ENCODE measurements around the gene PDE2A.
A peak's percentile ranks its signal among the peaks of the same experiment; 100 is the strongest.
"Not testable (repeated sequence)": the region's sequence is repeated elsewhere in the genome, so short reads cannot be mapped to it uniquely, and the experiment has no call there.

The PDE2A gene

DNA sequence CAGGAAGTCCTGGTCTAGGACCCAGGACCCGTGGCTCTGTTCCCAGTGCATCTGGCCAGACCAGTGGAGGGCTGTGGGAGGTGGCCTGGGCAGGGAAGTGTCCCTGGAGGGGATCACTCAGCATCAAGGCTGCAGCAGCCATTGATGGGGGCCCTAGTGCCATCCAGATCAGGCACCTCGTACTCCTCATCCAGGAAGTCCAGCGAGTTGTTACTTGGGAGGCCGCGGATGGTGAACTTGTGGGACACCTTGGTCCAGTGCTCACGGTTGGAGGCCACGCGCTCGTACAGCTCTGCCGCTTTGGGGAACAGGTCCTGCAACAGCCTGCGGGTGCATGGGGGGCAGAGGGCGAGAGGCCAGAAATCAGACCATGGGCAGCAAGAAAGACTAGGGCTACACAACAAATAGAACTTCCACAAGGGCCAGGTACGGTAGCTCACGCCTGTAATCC lies 96.9 kb downstream of the PDE2A start:
- no peak for DNase-seq (ENCODE audit: low read depth, low spot score)

DNA sequence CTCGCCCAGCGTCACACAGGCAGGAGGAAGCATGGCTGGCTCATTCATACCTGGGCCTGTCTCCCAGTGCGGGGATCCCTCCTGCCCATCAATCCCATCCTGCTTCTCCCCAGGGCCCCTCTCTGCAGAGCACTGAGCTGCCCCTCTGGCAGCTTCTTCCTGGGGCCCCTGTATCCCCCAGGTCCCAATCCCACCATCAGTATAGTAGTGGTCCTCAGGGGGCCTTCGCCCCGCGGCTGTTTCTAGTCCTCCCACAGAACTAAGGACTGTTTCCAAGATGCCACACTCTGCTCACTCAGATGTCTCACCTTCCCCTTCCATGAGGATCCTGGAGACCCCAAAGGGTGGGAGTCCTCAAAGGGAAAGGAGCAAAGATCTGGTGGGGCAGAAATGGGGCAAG lies 97.6 kb downstream of the PDE2A start:
- DNase-seq (ENCODE audit: low read depth, low spot score): no peak

DNA sequence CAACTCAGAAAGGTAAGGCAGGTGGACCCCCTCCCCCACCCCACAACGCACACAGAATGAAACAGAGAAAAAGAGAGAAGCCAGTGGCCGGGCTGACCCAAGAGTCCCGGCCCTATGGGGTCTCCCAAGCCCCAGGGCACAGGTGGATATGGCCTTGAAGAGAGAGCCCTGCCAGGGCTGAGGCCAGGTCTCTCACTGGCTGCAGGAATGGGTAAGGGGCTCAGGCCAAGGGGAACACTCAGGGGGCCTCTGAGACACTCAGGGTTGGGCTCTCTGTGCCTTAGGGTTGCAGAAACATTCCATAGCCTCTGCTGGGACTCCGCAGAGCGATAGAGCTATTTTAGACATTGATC lies 98.0 kb downstream of the PDE2A start:
- no peak for DNase-seq (ENCODE audit: low read depth, low spot score)

DNA sequence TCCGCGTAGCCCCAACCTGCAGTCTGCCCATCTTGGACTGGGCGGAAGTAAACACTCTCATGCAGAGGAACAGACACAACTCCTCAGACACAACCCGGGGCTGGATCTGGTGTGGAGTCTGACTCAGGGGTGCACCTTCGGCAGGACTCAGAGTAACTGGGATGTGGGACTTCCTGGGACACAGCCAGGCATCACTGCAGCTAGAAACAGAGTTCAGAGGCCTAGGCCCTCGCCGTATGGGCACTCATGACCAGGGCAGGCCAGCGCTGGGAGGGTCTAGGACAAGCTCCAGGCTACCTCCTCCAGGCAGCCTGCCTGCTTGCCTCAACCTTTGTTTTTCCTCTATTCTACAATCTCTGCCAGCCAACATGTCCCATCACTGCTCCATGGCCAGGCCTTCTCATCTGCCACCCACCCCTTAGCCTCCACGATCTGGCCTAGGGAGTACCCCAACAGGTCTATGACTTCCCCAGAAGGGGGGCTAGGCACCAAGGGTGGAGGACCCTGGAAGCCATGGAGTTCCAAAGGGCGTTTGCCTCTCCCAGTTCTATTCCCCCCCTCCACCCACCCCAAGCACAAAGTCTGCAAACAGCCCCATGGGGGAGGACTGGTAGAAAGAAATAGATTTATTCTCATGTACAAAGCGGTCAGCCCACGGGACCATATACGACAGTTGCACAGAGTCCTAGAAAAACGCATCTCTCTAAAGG lies 98.5 kb downstream of the PDE2A start:
- DNase-seq (ENCODE audit: low read depth, low spot score): no peak

DNA sequence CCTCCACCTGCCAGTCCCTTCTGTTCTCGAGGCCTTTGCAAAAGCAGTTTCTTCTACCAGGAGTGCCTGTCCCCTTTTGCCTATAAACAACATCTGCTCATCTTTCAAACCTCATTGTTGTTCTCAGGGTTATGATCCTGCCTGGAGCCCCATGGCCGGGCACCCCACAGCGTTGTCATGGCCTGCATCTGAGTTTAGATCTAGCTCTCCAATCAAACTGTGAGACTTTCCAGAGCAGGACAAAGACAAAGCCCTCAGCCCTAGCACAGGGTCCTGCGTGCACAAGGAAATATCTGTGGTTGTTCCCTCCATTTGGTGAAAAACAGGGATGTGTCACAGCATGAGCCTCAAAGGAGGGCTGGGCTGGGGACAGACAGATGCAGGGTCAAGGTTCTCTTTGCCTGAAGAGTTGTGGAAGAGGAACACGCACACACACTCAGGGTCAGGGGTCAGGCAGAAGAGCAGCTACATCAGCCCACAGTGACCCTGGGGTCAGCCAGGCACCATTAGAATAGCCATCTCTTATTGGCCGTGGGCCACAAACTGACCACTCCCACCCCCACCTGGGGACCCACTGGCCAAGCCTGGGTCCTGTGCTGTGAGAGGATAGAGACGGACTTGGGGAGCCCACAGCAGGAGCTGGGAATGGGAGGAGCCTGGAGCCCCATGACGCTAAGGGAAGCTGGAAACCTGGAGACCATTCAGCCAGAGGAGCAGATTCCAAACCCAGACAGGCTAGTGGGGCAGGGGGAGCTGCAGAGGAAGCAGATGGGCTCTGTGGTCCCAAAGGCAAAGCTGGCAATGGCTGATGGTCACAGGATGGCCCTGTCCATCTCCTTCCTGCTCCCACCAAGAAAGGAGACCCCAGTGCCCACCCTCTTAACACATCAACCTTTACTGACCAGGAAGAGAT lies 99.4 kb downstream of the PDE2A start:
- DNase-seq (ENCODE audit: low read depth, low spot score): no peak

DNA sequence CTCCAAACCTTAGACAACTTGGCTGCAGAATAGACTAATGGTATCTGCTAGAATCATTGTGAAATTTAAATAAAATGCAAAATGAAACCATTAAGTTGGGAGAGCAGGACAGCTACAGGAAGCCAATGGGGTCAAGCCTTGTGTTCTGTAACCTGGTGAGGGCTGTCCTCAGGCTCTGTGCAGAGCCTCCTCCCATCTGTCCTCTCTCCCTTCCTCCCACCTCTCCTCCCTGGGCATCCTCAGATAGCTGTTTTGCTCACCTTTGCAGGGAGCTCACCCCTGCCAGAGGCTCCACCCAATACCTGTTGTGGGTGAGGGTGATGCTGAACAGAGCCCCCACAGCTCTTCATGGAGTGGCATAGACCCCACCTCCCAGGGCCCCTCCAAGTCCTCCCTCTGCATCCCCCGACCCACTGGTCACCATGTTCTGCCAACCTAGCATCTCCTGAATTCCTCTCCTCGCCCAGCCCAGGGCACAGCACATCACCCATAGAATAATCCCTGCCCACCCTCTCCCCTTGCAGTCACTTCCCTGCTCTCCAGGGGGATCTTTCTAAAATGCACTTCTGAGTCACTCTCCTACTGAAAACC lies 100.3 kb downstream of the PDE2A start:
- DNase-seq (ENCODE audit: low read depth, low spot score): no peak

DNA sequence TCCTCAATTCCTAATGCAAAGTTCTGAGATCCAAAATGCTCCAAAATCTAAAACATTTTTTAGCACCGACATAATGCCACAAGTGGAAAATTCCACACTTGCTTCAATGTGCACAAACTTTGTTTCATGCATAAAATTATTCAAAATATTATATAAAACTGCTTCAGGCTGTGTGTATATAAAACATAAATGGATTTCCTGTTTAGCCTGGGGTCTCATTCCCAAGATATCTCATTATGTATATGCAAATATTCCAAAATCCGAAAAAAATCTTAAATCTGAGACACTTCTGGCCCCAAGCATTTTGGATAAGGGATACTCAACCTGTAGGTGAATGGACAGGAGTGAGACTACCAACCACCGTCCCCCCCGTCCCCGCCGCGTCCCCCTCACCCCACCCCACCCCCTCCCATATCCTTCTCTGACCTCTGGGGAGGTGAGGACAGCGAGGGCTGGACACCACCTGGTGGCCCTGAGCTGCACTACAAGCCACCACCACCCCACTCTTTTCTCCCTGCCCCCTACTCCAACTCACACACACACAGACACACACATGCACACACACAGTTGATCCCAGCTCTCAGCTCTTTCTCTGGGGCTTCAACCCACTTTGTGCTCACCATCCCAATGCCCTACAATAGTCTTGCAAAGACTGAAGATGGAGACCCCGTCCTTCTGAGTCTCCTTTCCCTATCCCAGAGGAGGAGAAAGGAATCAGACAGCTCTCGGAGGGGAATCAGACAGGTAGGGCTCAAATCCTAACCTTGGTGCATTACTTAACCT lies 101.0 kb downstream of the PDE2A start:
- DNase-seq (ENCODE audit: low read depth, low spot score): peak; percentile 87

DNA sequence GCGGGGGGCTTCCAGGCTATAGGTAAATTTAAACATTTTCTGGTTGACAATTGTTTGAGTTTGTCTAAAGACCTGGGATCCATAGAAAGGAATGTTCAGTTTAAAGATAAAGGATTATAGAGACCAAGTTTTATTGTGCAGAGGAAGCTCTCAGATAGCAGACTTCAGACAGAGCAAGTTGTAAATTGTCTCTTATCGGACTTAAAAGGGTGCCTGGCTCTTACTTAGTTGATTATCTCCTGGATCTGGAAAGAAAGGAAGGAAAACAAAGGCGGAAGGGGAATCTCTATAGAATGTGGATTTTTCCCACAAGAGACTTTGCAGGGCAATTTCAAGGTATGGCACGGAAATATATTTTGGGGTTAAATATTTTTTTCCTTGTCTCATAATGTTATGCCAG lies 101.7 kb downstream of the PDE2A start:
- DNase-seq (ENCODE audit: low read depth, low spot score): not testable (repeated sequence)

DNA sequence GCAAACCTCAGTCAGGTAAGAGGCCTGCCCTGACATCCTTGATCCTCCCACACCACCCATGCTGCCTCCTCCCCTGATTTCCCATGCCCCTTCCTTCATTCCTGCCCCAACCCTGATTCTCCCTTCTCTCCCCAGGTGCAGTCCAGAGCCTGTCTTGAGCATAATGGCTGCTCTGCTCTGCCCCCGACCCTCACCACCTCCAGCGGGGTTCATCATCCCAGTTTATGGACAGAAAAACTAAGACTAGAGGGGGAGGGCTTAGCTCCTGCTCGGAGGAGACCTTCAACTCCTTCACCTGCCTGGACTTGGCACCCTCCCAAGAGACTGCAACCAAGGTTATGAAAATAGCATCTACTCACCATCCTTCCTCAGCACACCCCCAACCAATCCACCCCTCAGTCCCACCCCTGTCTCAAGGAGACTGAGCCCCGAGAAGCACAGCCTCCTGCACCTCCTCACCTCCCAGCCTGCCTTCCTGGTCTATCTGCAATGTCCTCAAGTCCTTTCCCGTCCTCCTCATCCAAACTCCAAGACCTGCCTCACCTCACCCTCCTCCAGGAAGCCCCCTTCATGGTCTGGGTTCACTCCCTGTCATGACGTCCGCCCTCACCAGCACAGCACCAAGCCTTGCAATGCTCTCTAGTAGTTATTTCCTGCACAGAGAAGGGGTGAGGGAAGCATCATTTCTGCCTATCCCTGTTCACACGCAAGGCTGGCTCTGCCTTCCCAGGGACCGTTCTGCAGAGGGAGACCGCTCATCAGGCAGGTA lies 103.1 kb downstream of the PDE2A start:
- DNase-seq (ENCODE audit: low read depth, low spot score): no peak

DNA sequence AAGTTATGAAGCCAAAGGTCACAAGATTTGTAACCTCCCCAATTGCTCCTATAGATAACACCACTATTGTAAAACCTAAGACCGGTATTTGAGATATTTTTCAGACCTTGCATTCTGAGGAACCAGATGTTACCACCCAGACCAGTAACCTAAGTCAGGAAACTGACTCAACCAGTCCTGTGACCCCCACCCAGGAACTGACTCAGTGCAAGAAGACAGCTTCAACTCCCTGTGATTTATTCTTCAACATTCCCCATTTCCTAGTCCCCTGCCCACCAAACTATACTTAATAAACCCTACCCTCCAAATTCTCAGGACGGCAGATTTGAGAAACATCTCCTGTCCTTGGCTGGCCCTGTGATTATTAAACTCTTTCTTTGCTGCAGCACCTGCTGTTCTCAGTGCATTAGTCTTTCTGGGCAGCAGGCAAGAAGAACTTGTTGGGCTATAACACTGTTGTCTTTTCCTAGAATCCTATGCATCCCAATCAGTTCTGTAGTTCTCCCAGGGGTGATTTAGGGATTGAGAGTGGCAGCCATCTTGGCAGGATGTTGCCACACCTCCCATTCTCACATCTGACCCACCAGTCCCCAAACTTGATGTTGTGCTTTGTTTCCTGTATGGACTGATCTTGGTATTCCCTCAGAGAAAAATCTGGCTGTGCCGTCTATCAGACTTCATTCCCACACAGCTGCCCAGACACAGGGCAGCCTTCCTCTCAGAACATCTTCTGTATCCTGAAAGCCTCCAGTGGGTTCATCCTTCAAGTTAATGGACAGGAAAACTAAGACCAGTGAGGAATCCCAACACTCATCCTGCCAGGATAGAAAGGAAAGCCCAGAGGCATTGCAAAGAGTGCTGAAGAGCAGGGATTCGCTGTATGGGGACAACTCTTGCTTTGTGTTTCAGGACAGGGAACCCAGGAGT lies 104.0 kb downstream of the PDE2A start:
- DNase-seq (ENCODE audit: low read depth, low spot score): peak; percentile 47

DNA sequence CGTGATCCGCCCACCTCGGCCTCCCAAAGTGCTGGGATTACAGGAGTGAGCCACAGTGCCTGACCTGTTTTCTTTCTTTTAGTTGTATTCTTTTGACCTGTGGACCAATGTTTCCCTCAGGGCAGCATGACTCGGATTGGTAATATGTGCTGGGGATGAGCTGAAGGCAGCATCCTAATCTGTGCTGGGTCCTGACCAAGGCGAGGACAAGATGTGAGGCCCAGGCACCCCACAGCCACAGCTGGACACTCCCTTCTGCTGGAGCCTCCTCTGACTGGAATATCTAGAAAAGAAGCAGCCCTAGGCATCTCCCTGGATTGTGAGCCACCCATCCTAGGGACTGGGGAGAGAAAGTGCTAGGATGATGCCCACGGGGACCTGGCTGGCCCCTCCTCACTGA lies 105.4 kb downstream of the PDE2A start:
- DNase-seq (ENCODE audit: low read depth, low spot score): no peak

DNA sequence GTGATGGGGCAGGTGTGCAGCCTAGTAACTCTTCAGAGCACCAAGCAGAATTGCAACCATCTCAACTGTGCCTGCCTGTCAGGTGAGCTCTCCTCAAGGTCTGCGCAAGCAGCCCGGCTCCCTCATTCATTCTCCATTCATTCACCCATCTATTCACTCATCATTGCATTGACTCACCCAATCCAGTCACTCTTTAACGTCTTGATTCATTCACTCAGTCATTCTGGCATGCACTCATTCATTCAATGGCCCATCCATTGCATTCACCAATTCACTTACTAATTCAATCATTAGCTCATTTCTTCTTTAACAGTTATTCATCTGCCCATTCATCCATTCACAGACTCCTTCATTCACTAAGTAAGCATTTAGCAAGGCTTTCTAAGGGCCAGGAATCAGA lies 111.8 kb downstream of the PDE2A start:
- no peak for DNase-seq (ENCODE audit: low read depth, low spot score)

DNA sequence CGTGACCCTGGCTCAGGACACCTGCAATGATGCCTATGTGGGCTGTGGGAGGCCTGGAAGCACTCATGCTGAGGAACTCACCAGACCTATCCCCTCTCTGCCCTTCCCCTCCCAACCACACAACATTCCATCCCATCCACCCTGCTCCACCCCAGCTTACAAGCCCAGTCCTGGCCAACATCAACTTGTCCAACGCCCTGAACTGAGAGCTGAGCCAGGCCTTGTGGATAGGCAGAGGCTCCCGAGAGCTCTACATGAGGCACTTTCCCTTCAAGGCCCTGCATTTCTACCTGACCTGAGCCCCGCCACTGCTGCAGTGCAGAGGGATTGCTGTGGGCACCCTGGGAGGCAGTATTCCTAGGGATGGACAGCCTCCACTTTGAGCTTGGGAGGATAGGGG lies 112.4 kb downstream of the PDE2A start:
- DNase-seq (ENCODE audit: low read depth, low spot score): peak; percentile 64

DNA sequence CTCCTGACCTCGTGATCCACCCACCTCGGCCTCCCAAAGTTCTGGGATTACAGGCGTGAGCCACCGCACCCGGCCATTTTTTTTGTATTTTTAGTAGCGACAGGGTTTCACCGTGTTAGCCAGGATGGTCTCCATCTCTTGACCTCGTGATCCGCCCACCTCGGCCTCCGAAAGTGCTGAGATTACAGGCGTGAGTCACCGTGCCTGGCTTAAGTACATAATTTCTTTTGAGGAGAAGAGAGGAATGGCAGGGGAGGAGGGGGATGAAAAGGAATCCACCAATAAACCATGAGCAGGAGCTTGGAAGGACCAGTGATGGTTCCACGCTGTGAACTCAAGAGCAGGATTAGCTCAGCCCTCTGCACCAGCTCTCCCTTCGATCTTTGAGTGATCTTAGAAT lies 113.4 kb downstream of the PDE2A start:
- not testable (repeated sequence) for DNase-seq (ENCODE audit: low read depth, low spot score)

DNA sequence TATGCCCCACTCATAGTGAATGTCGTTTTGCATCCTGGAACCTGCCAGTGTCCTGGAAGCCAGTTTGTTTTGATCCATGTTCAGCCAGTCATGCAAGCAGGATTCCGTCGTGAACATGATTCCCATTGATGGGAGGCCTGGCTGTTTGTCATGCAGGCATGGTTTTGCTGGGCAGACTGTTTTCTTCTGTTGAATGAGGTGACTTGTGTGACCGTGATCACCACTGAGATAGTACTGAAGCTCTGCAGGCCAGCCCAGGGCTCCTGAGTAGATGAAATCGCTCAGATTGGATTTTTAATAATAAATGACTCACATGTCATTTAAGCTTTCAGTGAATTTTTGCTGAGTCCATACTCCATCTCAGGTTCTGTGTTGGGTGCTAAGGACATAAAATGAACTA lies 117.8 kb downstream of the PDE2A start:
- DNase-seq (ENCODE audit: low read depth, low spot score): no peak

DNA sequence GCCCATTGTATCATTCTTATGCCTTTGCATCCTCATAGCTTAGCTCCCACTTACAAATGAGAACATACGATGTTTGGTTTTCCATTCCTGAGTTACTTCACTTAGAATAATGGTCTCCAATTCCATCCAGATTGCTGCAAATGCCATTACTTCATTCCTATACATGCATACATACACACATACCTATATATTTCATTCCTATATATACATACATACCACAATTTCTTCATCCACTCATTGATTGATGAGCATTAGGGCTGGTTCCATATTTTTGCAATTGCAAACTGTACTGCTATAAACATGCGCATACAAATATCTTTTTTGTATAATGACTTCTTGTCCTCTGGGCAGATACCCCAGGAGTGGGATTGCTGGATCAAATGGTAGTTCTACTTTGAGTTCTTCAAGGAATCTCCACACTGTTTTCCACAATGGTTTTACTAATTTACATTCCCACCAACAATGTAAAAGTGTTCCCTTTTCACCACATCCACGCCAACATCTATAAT lies 119.2 kb downstream of the PDE2A start:
- DNase-seq (ENCODE audit: low read depth, low spot score): not testable (repeated sequence)

DNA sequence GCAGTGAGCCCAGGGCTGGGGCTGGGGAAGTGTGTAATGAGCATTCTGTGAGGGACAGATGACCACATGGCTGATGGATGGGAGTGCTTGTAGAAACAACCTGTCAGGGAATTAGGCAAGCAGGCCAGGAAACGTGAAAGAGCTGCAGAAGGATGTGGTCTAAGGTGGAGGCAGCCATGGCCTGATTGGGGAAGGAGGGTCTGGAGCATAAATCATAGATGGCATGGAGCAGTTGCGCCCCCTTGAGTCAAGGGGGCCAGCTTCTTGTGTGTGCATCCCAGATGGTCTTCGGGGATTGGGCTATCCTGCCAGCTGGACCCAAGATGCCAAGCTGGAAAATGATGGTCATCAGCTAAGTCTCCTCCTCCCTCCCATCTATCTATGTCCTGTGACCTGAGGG lies 120.5 kb downstream of the PDE2A start:
- DNase-seq (ENCODE audit: low read depth, low spot score): no peak

DNA sequence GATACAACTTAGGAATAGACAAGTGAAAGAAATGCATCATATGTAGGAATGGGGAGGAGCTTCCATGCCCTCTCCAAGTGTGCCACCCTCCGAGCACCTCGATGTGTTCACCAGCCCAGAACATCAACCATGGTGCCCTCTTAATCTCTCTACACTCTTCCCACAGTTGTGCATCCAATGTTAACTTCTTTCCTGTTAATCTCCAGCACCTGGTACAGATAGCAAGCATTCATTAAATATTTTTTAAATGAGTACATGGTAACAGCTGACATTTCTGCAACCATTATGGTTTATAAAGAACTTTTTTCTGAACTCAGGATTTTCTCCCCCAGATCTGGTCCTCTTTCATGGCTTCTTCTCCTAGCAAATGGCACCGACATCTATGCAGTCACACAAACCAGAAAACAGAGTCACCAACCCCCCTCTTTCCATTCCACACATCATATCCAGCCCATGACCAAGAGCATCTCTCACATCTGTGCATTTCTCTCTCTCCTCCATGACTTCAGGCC lies 121.8 kb downstream of the PDE2A start:
- DNase-seq (ENCODE audit: low read depth, low spot score): no peak

DNA sequence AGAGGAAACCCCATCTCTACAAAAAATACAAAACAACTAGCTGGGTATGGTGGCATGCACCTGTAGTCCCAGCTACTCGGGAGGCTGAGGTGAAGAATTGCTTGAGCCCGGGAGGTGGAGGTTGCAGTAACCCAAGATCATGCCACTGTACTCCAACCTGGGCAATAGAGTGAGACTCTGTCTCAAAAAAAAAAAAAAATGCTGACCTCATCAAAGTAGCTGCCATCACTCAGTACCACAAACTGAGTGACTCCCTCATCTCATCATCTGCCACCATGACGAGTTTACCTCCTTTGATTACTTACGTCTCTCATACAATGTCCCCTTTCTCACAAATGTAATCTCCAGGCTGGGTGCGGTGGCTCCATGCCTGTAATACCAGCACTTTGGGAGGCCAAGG lies 122.7 kb downstream of the PDE2A start:
- no peak for DNase-seq (ENCODE audit: low read depth, low spot score)

DNA sequence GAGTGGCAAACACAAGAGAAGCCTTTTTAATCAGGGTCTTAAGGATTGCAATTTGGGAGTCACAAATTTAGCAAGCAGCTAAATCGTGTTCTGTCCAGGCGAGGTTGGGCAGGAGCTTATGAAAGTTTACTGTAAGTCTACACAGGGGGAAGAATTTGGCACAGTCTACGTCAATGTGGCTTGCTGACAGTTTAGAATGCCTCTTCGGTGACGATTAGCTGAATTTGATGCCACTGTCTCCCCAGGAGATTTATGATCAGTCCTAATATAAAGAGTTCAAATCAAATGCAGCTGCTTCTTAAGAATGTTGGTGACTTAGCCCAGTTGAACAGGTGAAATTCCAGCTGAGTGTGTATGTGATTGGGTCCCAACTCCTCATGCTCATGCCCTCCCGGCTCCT lies 125.8 kb downstream of the PDE2A start:
- DNase-seq (ENCODE audit: low read depth, low spot score): no peak
